Measurements from ENCODE around the gene DHX35.

DNA sequence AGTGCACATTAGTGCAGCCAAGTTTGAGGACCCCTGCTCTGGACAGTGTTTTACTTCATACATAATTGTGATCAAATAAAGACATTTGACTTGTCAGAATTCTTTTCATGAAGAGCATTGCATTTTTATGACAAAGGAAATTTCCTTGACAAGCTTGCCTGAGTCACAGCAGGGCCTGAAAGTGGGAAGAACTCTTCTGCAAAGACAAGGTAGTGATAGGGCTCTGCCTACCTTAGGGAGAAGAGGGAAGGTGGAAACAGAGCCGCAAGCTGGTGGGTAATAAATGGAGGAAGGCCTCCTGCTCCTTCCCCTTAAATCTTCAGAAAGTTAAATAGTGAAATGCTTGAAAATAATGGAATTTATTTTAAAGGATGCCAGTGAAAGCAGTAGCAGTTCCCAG is 118.2 kb downstream of the DHX35 start:
- TF ChIP-seq EZH2 (IDR thresholded peaks at IDR 0.05; ENCODE audit: insufficient read depth, poor library complexity, severe bottlenecking) (no peak), EZH2phosphoT487 (IDR thresholded peaks at IDR 0.05; ENCODE audit: insufficient read depth, low read depth) (no peak)

Measured in GM23248 (cell line).